HG03558 (cell line): ENCODE results near the gene GSG1L2.

Source experiments
- ATAC-seq: cut with Tn5 transposase; IDR thresholded peaks from one replicate; pipeline ENCODE4 v1.9.1; 2021; ENCODE audit warnings: moderate number of reproducible peaks; ENCODE audit not compliant: unreplicated experiment; ENCODE audit errors: extremely low read depth

The GSG1L2 gene

DNA sequence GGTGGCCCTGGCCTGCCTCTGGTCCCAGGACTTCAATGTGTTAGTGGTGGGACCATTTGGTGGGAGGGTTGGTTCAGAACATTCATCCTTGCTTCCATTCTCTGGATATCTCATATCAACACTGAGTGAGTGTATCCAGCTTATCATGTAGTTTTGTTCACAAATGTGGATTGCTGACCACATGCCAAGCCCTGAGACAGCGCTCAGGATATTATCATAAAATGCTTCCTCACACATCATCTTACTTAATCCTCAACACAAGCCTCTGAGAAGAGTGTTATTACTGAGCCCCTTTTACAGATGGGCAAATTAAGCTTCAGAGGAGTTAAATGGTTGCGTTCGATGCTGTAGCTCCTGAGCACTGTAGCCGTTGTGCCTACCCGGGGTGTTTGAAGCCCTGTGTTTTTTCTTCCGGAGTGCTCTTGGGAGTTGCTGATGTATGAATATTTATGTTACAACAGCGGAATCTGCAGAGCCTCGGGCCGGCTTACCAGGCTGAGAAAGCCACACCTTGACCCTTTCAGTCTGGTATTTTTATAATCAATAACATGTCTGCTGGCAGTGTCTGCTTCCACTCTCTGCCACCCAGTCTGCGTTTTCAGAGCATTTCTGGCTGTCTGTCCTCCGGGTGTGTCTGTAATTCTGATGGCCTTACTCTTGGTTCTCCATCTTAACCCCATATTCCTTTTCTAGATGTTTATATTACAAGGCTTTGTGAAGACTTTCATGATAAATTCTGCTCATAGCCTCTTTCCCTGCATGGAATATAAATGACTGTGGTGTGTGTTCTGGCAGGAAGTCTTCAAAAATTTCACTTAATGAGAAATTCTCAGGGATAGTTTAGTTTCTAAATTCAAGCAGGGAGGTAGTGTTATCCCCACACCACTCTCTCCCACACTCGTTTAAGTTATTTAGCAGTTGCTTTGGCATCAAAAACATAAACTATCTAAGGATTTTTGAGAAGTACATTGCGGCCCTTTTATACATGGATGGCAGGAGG, 6.7 kb upstream of the GSG1L2 start:
- no peak for ATAC-seq

DNA sequence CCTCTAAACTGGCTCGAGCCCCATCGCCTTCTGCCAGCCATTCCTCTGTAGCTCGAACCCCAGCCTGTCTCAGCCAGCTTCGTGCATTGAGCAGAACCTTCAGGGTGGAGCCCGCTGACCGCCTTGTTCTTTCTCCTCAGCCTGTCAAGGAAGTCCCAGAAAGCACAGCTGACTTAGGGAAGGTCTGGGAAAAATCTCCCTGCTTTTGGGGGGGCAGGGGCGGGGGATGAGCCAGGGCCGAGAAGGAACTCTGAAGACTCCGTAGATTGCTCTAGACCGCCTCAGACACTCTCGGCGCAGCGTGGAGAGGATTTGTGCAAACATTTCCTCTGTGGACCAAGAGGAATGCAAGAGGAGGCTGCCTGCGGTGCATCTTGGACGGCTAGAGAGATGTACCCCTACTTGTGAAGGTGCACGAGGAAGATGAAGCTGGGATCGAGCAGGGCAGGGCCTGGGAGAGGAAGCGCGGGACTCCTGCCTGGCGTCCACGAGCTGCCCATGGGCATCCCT, 3.8 kb upstream of the GSG1L2 start, which contains the start of gene GLP2R:
TSS of gene GLP2R (plus strand) at position 284 of the 510 bp plus-strand sequence. CDS start at position 424, 140 bp downstream.
- no peak for ATAC-seq

DNA sequence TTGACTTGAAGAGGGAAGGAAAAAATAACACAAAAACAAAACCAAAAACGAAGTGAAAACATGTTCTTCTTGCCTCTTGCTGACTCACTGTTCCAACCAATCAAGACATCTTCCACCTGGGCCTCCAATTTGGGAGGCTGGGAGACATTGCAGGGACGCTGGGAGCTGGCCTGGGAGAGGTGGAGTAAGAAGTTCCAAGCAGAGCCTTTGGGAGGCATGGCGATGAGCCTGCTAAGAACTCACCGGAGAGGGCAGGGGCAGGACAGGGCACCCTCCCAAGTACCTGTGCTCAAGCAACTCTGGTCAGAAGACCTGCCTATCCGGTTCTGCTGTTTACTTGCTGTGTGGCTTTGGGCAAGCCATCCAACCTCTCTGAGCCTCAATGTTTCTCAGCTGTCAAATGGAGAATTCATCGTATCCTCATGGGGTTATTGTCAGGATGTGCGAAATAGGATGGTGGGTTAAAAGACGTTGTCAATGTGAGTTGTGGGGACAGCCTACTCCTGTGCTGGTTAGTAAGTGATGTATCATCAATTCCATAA, 3.0 kb upstream of the GSG1L2 start:
- no peak for ATAC-seq

DNA sequence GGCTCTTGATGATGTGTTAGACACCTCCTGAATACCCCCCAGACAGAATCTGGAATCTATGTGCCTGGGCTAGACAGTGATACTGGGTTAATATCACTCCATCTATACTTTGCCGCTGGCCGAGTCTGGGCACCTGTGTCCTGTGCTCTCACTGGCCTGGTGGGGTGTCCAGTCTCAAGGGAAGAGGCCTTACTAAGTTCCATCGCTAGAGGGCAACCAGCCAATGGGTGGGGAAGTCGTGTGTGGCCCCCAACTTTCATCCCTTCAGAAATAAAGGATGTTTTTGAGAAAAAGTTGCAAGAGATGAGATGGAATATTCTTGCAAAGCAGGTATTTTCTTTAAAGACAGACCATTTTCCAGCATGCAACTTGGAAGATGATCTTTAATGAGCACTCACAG, 2.2 kb upstream of the GSG1L2 start:
- ATAC-seq = no peak

DNA sequence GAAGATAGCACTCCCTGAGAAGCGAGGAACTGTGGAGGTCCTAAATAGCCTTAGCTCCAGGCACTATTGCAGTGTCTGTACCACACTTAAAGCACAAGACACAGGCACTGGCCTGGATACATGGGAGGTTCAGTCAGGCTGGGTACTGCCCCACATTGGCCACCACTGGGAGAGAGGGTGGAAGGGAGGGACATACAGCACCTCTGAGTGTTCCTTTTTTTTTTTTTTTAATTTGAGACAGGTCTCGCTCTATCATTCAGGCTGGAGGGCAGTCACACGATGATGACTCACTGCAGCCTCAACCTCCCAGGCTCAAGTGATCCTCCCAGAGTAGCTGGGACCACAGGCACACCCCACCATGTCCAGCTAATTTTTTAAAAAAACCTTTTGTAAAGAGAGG, 1.4 kb downstream of the GSG1L2 start:
- no peak for ATAC-seq

DNA sequence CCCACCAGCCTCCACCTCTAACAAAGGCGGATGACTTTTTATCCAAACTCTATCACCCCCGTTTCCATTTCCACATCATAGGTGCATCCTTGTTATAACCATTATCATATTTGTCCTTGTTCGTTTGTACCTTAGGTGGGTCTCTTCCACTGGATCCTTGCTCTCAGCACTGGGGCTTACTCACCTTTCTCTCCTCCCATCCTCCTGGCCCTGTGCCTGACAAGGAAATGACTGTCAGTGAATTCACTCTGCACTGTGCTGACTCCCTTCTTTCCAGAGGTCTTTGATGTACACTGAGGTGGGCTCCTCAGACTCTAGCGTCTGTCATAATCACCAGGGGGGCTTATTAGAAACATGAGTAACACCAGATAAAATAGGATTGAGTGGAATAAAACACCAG, 3.1 kb downstream of the GSG1L2 start:
- ATAC-seq = no peak

DNA sequence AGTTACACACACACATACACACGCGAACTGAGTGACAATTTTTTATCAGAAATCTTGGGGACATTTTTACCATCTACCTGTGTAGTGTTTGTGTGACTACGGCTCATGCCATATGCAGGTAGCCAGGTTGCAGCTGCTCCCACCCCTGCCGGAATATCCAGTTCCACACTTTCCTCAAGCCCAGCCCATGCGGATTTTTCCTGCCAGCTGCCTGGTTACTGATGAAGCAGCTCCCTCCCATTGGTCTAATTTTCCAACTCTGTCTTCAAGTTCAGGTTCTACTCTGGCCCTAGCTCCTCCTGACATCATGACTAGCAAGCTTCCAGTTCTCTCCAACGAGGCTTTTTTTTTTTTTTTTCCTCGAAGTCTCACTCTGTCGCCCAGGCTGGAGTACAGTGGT, 4.8 kb downstream of the GSG1L2 start:
- no peak for ATAC-seq

DNA sequence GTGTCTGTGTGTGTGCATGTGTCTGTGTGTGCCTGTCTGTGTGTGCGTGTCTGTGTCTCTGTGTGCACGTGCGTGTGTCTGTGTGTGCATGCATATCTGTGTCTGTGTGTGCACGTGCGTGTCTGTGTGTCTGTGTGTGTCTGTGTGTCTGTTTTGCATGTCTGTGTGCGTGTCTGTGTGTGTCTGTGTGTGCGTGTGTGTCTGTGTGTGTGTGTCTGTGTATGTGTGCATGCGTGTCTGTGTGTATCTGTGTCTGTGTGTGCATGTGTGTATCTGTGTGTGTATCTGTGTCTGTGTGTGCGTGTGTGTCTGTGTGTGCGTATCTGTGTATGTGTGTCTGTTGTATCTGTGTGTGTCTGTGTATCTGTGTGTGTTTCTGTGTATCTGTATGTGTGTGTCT, 5.4 kb downstream of the GSG1L2 start:
- no peak for ATAC-seq

DNA sequence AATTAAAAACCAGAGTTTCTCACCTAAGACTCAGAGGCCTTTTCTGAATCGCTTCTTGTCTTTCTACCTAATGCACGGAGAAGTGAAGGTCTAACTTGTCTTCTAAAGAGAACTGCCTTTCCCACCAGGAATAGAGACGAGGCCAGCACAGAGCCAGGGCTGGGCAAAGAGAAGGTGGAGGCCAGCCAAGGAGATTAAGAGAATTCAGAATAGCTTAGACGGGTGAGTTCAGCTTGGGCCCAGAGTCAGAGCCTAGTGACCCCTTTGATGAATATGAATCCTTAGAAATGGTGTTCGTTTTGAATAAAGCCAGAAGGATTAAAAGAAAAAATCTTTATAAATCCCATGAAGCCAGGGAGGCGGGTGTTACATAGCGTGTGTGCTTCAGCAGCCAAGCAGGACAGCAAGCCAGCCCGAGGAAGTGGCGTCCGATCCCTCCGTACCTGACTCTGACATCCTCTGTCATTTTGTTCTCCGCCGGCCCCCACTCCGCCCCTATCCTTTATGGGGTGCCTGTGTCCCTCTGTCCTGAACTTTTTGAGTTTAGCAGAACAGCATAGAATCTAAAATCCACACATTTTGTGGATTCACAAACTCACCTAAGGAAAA, 7.4 kb downstream of the GSG1L2 start:
- no peak for ATAC-seq

DNA sequence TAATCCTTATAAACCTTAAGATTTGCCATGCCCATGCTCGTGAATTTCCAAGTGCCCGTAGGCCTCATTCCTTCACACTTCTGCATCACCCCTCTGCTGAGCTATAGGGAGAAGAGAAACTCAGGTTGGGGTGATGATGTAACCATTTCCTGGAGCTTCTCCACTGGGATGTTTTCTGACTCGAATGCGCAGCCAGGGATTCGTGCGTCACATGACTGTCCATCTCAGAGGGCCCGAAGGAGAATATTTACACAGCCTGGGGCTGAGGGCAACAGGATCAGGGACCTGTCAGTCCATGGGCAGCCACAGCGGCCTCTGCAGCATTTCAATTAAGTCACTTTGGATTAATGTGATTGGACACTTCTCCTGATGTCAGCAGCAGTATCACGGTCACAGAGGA, 8.7 kb downstream of the GSG1L2 start:
- no peak for ATAC-seq

DNA sequence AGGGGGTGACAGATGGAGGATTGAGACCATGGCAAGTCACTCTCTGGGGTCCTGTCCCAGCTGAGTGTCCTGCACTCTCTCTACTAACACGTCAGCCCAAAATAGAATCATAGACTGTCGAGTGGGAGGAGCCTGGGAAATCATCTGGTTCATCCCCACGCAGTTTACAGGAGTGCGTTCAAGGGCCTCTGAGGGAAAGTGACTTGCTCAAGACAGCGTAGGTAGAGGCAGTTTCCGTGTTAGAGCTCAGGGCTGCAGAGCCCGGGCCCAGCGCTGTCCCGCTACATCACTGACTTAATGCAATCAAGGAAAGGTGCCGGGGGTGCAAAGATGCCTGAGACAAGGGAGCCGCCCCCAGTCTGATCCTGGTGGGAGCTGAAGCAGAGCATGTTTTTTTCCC, 10.3 kb downstream of the GSG1L2 start:
- ATAC-seq = no peak

DNA sequence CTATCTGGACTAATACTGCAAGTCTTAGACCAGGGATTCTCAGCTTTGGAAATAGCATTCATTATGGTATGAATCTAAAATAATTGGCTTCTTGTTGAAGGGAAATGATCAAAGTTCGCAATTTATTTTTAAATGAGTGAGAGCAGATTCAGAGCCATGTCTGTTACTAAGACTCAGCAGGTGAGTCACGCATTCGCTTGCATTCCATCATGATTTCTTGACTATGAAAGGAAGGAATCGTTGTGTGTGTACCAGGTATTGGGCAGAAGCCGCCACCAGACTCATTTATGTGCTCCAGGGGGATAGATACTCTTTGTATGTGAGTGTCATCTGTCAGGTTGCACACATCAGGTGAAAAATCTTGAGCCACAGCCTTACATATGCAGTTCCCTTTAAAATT, 10.8 kb downstream of the GSG1L2 start:
- no peak for ATAC-seq

DNA sequence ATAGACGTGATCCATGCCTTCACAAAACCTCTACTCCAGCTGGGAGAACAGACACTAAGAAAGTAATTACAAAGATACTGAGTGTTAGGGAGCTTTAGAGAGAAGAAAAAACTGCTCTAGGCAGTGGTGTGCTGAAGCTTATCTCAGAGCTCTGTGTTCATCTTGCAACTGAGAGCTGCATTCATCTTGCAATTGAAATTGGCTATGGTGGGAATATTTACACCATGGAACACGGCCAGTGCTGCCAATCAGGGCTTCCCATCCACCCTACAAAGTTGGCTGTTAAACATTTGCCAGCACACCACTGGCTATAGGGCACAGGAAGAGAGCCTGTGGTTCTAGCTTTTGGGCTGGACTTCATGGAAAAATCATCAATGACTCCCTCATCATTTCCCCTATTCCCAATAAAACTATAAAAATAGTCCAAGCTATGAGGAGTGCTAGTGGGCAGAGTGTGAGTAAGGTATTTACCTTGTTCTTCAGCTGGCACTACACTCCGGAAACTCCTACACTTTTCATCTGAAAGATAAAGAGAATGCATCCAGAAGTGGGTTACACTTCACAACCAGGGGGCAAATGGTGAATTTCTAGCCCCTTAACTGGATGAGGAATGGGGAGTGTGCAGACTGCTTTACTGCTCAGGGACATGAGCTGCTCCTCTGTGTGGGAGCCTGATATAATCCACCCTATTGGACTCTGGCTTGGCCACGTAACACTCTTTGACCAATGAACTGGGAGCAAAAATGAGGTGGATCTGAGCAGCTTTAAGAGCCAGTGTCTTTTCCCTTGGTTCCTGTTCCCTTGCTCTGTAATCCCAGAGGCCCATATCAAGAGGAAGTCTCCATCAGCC, 11.6 kb downstream of the GSG1L2 start:
- no peak for ATAC-seq

DNA sequence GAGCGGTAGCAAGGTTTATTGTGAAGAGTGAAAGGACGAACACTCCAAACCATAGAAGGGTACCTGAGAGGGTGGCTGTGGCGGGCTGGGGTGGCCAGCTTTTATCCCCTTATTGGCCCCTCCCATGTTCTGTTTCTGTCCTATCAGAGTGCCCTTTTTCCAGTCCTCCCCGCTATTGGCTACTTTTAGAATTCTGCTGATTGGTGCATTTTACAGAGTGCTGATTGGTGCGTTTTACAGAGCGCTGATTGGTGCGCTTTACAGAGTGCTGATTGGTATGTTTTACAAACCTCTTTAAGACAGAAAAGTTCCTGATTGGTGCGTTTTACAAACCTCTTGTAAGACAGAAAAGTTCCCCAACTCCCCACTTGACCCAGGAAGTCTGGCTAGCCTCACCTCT, 12.5 kb downstream of the GSG1L2 start:
- no peak for ATAC-seq

DNA sequence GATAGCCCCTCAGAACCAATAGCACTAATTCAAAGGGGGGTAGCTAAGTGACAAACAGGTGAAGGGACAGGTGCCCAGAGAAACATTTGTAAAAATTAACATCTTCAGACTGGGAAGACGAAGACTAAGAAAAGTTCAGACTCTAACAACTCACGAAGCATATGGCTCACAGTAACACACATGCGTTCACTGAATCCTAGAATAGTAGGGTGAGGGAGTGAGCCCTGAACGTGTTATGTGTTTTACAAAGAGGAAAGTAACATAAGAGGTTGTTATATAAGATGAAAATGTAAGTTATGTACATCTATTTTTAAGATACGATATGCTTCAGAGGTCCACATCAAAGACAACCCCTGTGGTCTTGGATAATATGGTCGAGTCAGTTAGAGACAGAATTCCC, 15.2 kb downstream of the GSG1L2 start:
- ATAC-seq = no peak

DNA sequence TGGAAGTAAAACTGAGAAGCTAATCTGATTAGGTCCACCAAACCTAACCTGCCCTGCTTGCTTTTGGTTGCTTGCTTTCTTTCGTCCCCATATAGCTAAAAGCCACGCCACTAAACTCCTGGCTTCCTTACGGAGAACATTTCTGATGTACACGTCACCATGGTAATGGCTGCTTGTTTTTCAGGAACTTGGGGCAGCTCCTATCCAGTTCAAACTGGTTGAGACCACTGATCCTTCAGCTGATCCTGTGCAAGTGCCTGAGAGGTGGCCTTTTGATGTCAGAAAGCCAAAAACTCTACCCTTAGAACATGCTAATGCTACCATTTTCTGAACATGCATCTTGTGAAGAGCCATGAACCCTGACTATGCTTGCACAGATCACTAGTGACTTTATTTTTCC, 16.1 kb downstream of the GSG1L2 start:
- no peak for ATAC-seq

DNA sequence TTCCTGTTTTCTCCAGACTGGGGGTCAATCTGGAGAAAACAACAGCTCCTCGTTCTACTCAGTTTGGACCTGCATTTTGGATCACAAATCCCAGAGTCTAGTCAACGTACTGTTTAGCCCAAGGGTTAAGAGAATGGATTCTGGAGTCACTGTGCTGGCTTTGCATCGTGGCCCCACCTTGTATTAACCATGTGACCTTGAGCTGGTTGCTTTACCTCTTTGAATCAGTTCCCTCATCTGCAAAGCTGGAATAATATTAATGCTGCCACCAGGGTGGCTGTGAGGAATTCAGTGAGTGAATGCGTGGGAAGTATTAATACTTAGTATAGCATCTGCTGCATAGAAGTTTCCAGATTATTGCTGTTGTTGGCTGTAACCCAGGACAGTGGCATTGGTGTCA, 19.2 kb downstream of the GSG1L2 start:
- no peak for ATAC-seq

DNA sequence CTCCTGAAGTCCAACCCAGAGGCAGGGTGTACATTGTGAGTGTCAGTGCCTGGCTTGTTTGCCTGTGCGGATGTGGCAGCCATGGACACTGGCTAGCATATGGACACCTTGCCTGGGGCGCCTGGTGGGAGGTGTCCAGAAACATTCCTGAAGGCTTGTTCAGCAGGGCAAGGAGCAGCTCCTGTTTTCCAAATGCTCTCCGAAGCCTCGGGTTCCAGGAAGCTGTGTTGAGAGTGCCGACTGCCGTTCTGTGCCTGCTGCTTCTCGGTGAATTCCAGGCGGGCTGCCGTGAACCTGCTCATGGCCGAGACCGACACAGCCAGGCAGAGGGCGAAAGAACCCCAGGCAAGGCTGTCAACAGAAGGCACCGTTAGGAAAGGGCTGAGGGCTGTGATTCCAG, 19.6 kb downstream of the GSG1L2 start:
- ATAC-seq = no peak

DNA sequence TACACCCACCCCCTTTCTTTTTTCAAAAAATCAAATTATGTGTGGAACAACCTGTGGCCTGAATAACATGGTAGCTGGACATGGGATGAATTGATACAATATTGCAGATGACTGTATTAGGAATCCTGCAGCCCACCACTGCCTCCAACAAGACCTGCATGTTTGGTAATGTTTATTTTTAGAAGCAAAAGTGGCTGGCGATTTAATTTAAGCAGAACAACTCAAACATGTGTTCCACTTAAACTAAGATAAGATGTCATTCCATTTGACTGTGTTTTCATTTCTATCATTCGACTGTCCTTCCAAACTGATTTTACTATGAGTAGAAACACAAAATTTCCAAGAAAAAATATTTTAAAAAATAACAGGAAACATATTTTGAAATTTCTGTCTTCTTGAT, 20.4 kb downstream of the GSG1L2 start:
- ATAC-seq = no peak

DNA sequence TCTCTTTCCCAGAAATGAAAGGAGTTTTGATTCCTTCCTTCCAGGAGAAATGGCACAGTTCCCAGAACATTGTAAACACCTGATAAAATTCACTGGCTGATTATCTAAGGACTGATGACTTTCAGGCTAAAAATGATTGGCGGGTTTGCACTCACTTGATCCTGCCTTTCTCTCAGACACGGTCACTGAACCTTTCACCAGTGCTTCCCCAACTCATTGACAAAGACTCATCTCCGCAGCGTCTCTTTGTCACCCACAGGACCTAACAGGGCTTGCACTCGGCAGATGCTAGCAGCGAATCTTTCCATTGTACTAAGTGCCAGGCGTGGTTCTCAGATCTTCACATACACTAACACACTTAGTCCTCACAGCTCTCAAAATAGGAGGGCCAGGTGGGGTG, 23.2 kb downstream of the GSG1L2 start:
- no peak for ATAC-seq
